Activated T-cell treated with anti-CD3 and anti-CD28 coated beads for 48 hours (primary cell): Measurements from ENCODE around the gene AIMP1.
"Not testable (repeated sequence)": the region's sequence is repeated elsewhere in the genome, so short reads cannot be mapped to it uniquely, and the experiment has no call there.

ENCODE experiments used
- DNase-seq: peaks from one replicate; pipeline ENCODE4 v3.0.0-alpha.2; 2020; ENCODE audit warnings: low read depth

The AIMP1 gene

DNA sequence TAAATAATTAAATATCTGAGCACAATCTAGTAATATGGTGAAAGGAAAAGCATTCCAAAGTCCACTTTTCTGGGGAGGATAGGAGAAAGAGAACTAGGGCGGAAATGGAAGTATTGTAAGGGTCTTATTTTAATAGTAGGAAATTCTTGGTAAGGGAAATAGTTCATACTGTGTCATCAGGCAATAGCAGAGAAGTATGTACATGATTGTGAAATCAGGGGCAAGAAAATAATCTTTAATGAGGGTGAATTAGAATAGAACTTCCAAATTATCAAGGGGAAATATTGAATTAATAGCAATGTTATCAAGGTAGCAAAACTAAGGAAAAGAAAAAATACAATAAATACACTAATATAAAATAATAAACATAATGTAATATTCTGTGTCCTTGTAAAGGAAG lies 37.4 kb downstream of the AIMP1 start:
- no peak for DNase-seq

DNA sequence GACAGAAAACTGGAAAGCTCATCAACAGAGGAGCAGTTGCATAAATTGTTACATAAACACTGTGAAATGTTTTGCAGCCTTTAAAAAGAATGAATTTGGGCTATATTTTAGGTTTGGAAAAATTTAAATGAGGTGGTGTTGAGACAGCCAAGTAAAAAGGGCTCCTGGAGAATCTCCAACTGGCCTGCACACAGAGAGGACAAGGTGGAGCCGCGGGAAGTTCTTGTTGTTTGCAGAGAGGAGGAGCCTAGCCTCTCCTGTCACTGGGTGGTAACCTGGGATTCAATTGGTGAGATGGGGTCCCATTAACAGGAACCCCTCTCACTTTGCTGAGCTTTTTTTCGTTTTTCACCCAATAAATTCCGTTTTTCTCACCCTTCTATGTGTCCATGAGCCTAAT lies 38.8 kb downstream of the AIMP1 start:
- DNase-seq, result no peak

DNA sequence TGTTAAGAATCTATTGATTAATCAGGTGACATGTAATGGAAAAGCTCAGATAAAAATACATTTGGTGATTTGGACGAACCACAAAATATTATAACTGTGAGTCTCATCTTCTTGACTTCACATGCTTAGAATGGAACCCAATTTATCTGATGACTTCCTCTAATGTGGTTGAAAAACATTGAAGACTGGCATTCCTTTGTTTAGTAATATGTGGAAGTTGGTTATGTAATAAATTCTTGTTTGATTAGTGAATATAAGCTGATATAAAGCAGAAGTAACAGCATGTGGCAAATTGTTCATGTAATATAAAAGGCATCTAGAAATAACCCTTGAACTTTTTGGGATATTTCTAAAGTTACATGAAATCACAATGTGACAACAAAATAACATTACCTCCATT lies 42.5 kb downstream of the AIMP1 start:
- DNase-seq, result no peak

DNA sequence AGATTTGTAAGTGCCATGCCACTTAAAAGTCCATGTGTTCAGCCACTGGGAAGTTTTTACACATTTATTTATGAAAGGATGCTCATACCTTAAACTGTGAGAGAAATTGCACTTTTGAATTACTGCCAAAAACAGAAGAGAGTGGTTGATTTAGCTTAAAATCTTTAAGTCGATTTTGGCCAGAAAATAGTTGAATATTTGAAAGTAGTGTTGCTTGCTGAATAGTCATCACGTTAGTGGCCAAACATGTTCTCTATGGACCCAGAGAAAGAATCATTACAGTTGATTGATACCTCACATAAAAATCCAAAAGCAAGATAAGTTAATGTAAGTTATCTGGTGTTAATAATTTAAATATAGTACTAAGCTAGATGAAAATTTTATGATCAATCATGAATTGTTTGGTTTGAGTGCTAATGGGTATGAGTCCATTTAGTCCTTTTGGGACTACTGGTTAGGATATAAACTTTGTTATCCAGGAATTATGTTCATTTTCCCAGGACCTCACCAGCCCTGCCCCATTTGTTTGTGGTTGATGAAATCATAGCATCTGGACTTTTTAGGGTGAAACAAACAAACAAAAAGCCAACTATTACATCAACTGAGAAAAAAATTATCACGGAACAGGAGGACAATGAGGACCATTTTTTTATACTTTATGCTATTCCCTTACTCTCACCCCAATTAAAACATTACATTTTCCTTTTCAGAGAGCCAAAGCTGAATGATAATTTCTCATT lies 45.9 kb downstream of the AIMP1 start:
- no peak for DNase-seq

DNA sequence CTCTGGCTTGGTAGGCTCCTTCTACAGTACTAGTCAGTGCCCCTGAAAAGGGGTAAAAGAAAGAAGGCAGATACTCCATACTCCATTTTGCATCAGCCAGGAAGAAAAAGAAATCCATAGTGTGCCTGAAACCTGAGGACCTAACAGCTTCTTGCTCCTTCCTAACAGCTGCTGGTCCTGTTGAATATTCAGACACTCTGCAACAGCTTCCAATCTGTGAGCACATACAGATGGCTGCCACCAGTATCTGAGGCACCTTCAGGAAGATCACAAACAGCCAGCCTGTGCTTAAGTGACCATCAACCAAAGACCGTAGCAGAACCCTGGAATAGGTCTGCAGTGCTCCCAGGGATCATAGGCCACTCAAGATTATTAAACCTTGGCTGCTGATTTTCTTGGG lies 47.9 kb downstream of the AIMP1 start:
- no peak for DNase-seq

DNA sequence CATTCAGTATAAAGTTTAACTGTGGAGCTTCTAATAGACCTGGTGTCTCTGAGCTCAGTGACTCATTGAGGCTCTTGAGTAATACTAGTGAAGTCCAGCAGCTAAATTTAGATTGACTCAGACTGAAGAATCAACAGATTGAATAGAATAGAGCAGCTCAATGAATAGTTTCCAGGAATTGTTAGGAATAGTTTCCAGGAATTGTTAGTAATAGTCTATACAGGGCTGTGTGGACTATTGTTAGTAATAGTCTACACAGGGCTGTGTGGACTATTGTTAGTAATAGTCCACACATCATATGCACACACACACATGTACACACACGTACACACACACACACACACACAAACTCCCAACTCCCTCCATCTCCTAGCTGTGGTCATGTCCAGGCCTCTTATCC lies 49.3 kb downstream of the AIMP1 start:
- no peak for DNase-seq

DNA sequence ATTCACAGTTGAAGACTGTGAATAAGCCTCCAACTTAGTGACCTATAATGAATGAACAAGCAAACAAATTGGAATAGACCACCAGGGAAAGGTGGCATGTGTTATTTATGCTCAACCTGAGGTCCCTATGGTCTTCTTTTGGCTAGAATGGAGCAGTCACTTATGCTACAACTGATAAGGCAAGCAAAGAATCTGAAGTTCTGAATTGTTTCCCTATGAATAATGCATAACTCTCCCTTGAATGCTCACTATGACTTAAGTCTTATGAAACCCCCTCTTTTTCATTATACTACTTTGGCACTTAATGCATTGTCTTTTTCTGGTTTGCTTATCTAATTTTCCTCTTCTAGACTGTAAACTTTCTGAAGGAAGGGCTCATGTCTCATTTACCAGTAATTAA lies 49.7 kb downstream of the AIMP1 start:
- no peak for DNase-seq

DNA sequence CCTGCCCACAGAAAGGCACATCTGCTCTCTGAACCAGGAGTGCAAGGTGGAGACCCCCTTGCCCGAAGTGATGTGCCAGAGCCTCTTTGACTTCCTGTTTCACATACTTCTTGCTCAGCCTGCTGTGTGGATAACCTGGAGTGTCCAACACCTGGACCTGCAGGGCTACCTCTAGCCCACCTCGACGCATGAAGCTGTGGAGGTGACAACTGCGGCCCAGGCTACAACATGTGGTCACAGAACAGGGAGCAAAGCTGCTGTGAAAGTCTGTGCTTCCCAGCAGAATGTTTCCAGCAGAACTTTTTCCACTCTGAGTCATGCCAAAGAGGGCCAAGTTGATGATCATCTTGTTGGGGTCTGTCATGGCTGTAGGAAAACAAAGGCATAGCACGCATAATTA lies 50.7 kb downstream of the AIMP1 start:
- DNase-seq, result no peak

DNA sequence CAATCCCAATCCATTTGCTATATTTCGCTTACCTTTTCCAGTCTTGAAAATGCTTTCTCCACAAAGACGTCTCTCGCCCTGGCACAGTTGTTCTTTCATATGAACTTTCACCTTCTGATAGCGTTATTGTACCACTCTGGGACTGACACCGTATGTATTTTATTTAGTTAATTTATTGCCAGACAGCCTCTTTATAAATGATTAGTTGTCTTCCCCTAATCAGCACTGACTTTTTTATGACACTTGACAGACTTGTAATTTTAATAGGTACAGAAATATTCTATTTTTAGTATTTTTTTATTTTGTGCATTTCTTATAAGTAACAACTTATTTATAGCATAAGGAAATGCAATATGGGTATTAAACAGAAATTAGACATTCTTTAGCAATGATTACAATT lies 52.3 kb downstream of the AIMP1 start, which contains the start of gene GIMD1:
Gene GIMD1 (minus strand): TSS at position 101 of the 400 bp plus-strand sequence. CDS start 1,343 bp downstream, outside the sequence.
- no peak for DNase-seq

DNA sequence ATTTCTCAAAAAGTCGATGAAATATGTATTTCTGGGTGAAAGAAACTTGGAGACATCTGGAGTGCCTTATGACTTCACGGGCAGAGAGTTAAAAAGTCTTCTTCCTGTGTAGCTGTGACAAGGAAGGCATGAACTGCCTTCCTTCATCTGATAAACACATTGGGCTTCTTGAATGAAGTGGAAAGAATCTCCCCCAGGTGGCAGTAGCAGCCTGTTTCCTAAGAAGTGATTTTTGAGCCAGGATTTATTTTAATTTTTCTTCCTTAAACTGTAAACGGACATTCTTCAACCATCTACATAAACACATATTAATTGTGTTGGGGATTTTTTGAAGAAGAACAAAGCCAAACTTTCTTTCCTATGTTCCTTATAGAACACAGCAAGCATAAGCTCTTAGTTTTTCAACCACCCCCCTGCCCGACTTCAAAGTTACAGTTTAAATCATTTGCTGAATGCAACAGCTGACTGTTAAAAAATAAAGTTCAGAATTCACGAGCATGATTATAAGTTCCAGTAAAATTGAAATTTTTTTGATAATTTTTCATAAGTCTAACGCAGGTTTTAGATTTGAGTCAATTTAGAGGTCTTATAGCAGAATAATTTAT lies 53.2 kb downstream of the AIMP1 start:
- DNase-seq, result no peak

DNA sequence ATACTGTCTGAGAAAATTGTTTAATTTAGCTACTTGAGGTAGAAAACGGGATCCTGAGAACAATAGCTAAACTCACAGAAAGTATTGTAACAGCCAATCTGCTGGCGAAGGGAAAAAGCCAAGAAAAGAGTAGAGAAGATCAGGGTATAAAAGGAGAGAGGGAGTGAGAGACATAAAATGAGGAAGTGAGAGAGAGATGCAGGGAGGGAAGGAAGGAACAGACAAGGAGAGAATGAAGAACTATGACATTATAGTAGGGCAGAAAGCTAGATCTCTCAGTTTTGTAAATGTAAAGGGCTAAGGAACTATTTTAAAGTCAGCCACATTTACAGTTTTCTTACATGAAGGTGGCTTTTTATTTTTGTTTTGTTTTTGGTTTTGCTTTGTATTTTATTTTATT lies 53.9 kb downstream of the AIMP1 start:
- DNase-seq, result no peak

DNA sequence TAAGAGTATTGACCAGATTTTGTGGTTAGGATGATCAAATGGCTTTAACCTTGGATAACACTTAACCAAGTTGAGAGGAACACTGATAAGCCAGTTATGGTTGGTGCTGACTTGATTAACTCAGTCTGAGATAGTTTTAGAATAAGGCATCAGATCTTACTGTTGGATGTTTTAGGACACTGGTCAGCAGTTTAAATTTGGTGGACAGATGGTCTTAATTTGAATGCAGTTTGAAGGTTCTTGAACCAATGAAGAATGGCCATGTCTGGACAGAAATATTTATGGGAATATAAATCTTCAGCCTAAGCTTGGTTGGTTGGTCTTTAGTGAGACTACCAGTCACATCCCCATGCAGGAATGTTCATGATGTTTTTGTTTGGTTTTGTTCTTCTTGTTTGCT lies 54.8 kb downstream of the AIMP1 start:
- no peak for DNase-seq

DNA sequence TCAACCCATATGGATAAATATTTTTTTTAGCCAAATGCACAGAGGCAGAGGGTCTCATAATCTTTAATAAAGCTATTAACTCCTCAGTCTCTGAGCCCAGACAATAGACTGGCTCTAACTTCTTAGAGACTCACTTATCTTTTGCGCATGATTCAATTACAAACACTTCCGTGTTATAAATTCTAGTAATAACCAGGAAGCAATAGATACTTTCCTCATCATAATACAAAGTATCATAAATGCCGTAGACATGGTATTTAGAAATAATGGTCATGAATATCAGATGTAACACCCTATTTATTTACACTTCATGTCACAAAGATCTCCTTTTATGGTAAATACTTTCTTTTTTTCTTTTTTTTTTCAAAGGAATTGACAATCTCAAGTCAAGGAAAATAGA lies 56.7 kb downstream of the AIMP1 start:
- no peak for DNase-seq

DNA sequence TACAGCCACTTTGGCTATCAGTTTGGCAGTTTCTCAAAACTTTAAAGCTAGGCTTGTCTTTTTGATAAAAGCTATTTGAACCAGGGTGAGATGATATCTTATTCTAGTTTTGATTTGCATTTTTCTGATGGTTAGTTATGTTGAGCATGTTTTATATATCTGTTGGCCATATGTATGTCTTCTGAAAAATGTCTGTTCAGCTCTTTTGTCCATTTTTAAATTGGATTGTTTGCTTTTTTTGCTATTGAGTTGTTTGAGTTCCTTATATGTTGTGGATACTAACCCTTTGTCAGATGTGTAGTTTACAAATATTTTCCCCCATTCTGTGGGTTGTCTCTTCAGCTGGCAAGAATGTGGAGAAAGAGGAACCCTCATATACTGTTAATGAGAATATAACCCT lies 63.8 kb downstream of the AIMP1 start:
- no peak for DNase-seq

DNA sequence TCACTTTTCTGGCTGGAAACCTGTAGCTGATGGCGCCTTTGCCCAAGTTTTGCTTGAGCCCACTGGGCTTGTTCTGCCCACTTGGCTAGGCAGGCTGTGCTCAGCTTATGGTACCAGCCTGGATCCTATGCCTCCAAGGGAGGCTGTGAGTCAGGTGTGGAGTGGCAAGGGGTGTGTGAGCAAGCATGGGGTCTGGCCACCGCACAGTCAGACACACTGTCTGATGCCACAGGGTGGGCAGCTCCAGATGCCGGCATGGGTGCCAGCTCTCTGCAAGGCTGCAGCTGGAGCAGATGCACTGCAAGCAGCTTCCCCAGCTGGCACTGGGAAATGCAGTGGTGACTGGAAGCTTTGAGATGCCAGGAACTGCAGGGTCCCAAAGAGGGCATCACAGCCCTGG lies 68.5 kb downstream of the AIMP1 start:
- no peak for DNase-seq

DNA sequence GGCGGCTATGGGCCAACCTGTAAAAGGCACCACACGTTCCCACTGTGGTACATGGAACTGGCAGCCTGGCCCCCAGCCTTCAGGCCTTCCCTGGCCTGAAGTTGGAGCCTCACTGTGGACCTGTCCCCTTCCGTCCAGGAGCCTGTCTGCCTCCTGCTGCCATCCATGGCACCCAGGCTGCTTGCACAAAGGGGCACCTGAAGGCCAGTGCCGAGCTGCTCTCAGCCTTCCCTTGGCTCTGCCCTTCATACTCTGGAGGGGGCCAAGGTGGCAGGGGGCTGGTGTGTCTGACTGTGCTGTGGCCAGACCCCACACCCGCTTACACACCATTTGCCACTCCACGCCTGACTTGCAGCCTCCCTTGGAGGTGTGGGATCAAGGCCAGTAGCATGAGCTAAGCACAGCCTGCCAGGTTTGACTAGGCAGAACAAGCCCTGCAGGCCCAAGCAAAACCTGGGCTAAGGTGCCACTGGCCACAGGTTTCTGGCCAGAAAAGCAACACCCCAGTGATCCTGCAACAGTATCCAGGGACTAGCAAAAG lies 69.6 kb downstream of the AIMP1 start:
- no peak for DNase-seq

DNA sequence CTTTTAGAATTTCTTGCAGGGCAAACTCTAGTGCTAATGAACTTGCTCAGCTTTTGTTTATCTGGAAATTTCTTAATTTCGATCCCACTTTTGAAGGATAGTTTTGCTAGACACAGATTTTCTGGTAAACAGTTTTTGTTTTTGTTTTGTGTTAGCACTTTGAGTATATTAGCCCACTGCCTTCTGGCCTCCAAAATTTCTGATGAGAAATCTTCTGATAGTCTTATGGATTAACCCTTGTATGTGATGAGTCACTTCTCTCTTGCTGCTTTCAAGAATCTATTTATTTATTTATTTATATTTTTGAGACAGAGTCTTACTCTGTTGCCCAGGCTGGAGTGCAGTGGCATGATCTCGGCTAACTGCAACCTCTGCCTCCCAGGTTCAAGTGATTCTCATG lies 79.2 kb downstream of the AIMP1 start:
- no peak for DNase-seq

DNA sequence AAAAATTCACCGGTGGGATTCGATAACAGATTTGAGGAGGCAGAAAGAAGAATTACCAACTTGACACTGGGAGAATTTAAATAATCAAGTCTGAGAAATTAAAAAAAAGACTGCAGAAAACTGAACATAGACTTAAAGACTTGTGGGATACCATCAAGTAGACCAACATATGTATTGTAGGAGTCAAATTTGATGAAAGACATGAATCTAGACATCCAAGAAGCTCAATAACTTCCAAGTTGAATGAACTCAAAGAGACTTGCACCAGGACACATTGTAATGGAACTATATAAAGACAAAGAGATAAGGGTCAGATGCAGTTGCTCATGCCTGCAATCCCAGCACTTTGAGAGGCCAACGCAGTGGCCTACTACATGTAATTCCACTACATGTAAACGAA lies 82.5 kb downstream of the AIMP1 start:
- not testable (repeated sequence) for DNase-seq
